Gastrocnemius medialis (tissue), 4 donors: Measurements from ENCODE around the gene NYNRIN.

Source experiments
- POLR2A ChIP-seq, 2 donors: fragments of 450-650 bp; IDR thresholded peaks; one replicate each; pipeline ENCODE4 v1.6.1; 2017; ENCODE audit warnings: antibody characterized with exemption in 2 of 2, mild to moderate bottlenecking in 2 of 2, moderate library complexity in 2 of 2
- TF ChIP-seq, protein P1 (sequence below), 5 experiments: fragments of 450-650 bp in 3 of 5; fragments of 200-600 bp in 2 of 5; sonication (generic) in 2 of 5; IDR thresholded peaks in 4 of 5; conservative IDR thresholded peaks in 1 of 5; 1 replicate in 4 of 5; 2 replicates in 1 of 5; pipeline ENCODE4 v1.5.1; 2016 to 2019; ENCODE audit warnings: antibody characterized with exemption in 5 of 5, mild to moderate bottlenecking in 3 of 5, moderate library complexity in 3 of 5

DNA sequence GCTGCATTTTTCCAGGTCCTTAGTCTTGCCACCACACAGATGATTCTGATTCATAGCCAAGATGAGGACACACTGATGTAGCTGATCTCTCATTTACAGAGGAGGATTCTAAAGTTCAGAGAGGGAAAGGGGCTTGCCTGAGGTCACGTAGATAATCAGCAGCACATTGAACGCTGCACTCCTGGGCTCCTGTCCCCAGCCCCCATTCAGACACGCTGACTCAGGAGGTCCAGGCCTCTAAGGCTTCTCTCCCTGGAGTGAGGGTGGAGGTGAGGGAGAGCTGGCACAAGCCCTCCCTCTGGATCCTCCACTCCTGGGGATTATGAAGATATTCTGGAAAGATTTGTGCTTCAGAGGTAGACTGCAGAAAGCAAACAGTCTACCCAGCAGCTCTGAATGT lies 20.5 kb upstream of the NYNRIN start:
- TF ChIP-seq, protein P1, sequence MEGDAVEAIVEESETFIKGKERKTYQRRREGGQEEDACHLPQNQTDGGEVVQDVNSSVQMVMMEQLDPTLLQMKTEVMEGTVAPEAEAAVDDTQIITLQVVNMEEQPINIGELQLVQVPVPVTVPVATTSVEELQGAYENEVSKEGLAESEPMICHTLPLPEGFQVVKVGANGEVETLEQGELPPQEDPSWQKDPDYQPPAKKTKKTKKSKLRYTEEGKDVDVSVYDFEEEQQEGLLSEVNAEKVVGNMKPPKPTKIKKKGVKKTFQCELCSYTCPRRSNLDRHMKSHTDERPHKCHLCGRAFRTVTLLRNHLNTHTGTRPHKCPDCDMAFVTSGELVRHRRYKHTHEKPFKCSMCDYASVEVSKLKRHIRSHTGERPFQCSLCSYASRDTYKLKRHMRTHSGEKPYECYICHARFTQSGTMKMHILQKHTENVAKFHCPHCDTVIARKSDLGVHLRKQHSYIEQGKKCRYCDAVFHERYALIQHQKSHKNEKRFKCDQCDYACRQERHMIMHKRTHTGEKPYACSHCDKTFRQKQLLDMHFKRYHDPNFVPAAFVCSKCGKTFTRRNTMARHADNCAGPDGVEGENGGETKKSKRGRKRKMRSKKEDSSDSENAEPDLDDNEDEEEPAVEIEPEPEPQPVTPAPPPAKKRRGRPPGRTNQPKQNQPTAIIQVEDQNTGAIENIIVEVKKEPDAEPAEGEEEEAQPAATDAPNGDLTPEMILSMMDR (IDR thresholded peaks at IDR 0.05 in 4 of 5, conservative IDR thresholded peaks at IDR 0.05 in 1 of 5), result no peak
- TF ChIP-seq POLR2A (IDR thresholded peaks at IDR 0.05), result no peak
